OCI-LY3 (cell line): ENCODE results near the gene LRFN2.

ENCODE experiments used
- H2AFZ ChIP-seq: fragments of 200-600, 300-600 bp; shearing (Covaris generic); 2 replicates; pipeline ENCODE4 v1.6.0; 2014; ENCODE audit warnings: antibody characterized with exemption, low read depth, low read length
- H3K27ac ChIP-seq: fragments of 200-600, 300-600 bp; sonication (generic); 2 replicates; pipeline ENCODE4 v1.5.1; 2014; ENCODE audit warnings: mild to moderate bottlenecking, low read length, moderate library complexity, mixed read lengths
- H3K27me3 ChIP-seq: fragments of 200-600, 300-600 bp; sonication (generic); 2 replicates; pipeline ENCODE4 v1.6.1; 2014; ENCODE audit warnings: low read depth, low read length, mixed read lengths
- H3K36me3 ChIP-seq: fragments of 200-600, 300-600 bp; sonication (generic); replicated peaks from 2 replicates; pipeline ENCODE3; 2014; ENCODE audit warnings: low read depth, low read length, mixed read lengths
- H3K4me1 ChIP-seq: fragments of 300-600, 200-600 bp; sonication (generic); 2 replicates; pipeline ENCODE4 v1.6.1; 2014; ENCODE audit warnings: low read length, mixed read lengths
- H3K4me2 ChIP-seq: fragments of 200-600, 300-600 bp; sonication (generic); 2 replicates; pipeline ENCODE4 v1.6.1; 2014; ENCODE audit warnings: low read length, mixed read lengths
- H3K4me3 ChIP-seq: fragments of 300-600, 200-600 bp; sonication (generic); 2 replicates; pipeline ENCODE4 v1.5.1; 2014; ENCODE audit warnings: antibody characterized with exemption, mild to moderate bottlenecking, low read length, moderate library complexity
- H3K79me2 ChIP-seq: fragments of 300-600, 200-600 bp; shearing (Covaris generic); 2 replicates; pipeline ENCODE4 v1.6.1; 2014; ENCODE audit warnings: mild to moderate bottlenecking, low read length, mixed read lengths
- H3K9ac ChIP-seq: fragments of 300-600, 200-600 bp; shearing (Covaris generic); 2 replicates; pipeline ENCODE4 v1.6.0; 2014; ENCODE audit warnings: mild to moderate bottlenecking, low read length, moderate library complexity
- H3K9me3 ChIP-seq: fragments of 200-600, 300-600 bp; shearing (Covaris generic); 2 replicates; pipeline ENCODE4 v1.6.1; 2014; ENCODE audit warnings: low read length, mixed read lengths; ENCODE audit not compliant: insufficient read depth
- H4K20me1 ChIP-seq: fragments of 200-600, 300-600 bp; sonication (generic); 2 replicates; pipeline ENCODE4 v1.6.1; 2016; ENCODE audit warnings: low read length, mixed read lengths; ENCODE audit not compliant: insufficient read depth
- CTCF ChIP-seq: fragments of 200-600, 300-600 bp; sonication (generic); IDR thresholded peaks from 2 replicates; pipeline ENCODE4 v1.5.1; 2014; ENCODE audit warnings: antibody characterized with exemption, low read length, low read depth
- EZH2phosphoT487 ChIP-seq: fragments of 200-600 bp; shearing (Covaris generic); IDR thresholded peaks from 2 replicates; pipeline ENCODE4 v1.6.1; 2018; ENCODE audit warnings: antibody characterized with exemption, mixed run types, low read depth

Gene LRFN2

GRCh38 chr6:40587240-40588069 lies at the start of gene LRFN2:
LRFN2 (minus strand) TSS chr6:40587364.
- H3K27me3 ChIP-seq, result no peaks in the 10 kb centered on the region
- no peaks in the 10 kb centered on the region for H3K9me3 ChIP-seq
- H3K27ac ChIP-seq, result no peak within 1 kb of the TSS
- no peaks in the 10 kb centered on the region for H3K79me2 ChIP-seq
- H4K20me1 ChIP-seq, result no peaks in the 10 kb centered on the region
- H3K4me3 ChIP-seq, result no peak within 1 kb of the TSS
- no peaks in the 10 kb centered on the region for H3K36me3 ChIP-seq
- TF ChIP-seq EZH2phosphoT487 (no peak), CTCF (no peak)
- H3K4me2 ChIP-seq, result no peak within 1 kb of the TSS
- H2AFZ ChIP-seq, result no peak within 1 kb of the TSS
- H3K9ac ChIP-seq, result no peak within 1 kb of the TSS
- no peaks in the 10 kb centered on the region for H3K4me1 ChIP-seq

GRCh38 chr6:40634429-40634828 lies 47.3 kb upstream of the LRFN2 start:
- TF ChIP-seq CTCF, result no peak
- no peak for TF ChIP-seq EZH2phosphoT487
- Histone ChIP-seq H3K4me1 (no peaks in the 10 kb centered on the region), H2AFZ (no peak overlapping the region)

GRCh38 chr6:40631744-40632143 lies 44.6 kb upstream of the LRFN2 start:
- no peak for TF ChIP-seq EZH2phosphoT487
- no peak for TF ChIP-seq CTCF
- Histone ChIP-seq H3K4me1 (no peaks in the 10 kb centered on the region), H3K4me3 (no peak overlapping the region), H3K27me3 (peaks cover 31% of the 10 kb centered on the region), H3K36me3 (no peaks in the 10 kb centered on the region), H3K27ac (no peak overlapping the region), H3K79me2 (no peaks in the 10 kb centered on the region), H3K9ac (no peak overlapping the region), H2AFZ (no peak overlapping the region), H4K20me1 (no peaks in the 10 kb centered on the region), H3K4me2 (no peak overlapping the region), H3K9me3 (no peaks in the 10 kb centered on the region)

More at GRCh38 chr6:40634429-40634828, 47.3 kb upstream of the LRFN2 start:
- no peak overlapping the region for H3K4me3 ChIP-seq
- no peaks in the 10 kb centered on the region for H3K79me2 ChIP-seq
- no peaks in the 10 kb centered on the region for H3K36me3 ChIP-seq
- no peak overlapping the region for H3K27ac ChIP-seq
- H3K9ac ChIP-seq, result no peak overlapping the region
- peaks cover 26% of the 10 kb centered on the region for H3K27me3 ChIP-seq
- H3K4me2 ChIP-seq, result no peak overlapping the region
- no peaks in the 10 kb centered on the region for H3K9me3 ChIP-seq
- H4K20me1 ChIP-seq, result no peaks in the 10 kb centered on the region

GRCh38 chr6:40630488-40630887 lies 43.3 kb upstream of the LRFN2 start:
- no peaks in the 10 kb centered on the region for H3K36me3 ChIP-seq
- 0 out of 2 replicates have a peak, but pooled peaks cover 4% of the 10 kb centered on the region for H3K9me3 ChIP-seq
- H3K27ac ChIP-seq, result no peak overlapping the region
- H4K20me1 ChIP-seq, result no peaks in the 10 kb centered on the region
- no peak overlapping the region for H3K4me2 ChIP-seq
- no peak overlapping the region for H2AFZ ChIP-seq
- H3K79me2 ChIP-seq, result no peaks in the 10 kb centered on the region
- peaks cover 31% of the 10 kb centered on the region for H3K27me3 ChIP-seq
- H3K4me1 ChIP-seq, result no peaks in the 10 kb centered on the region
- H3K4me3 ChIP-seq, result no peak overlapping the region
- TF ChIP-seq CTCF, result no peak
- TF ChIP-seq EZH2phosphoT487, result no peak
- H3K9ac ChIP-seq, result no peak overlapping the region
